Thyroid gland (tissue), 4 donors: Measurements from ENCODE around the gene EGR1. TPM values are rescaled to one million over a fixed set of nuclear protein-coding genes. Genes with fewer than 3 reads are reported as not detected.

Experiments
- DNase-seq, 2 donors: peaks; one replicate each; pipeline ENCODE4 v3.0.0-alpha.2; 2019
- H3K27ac ChIP-seq, 3 donors: fragments of 200-600 bp; sonication (generic); 1 replicate in 2 of 3; 2 replicates in 1 of 3; pipeline ENCODE4 v1.5.1; 2016 to 2019; ENCODE audit warnings: mild to moderate bottlenecking in 1 of 3, moderate library complexity in 1 of 3
- H3K27me3 ChIP-seq: fragments of 200-600 bp; sonication (generic); one replicate; pipeline ENCODE4 v1.5.1; 2019
- H3K36me3 ChIP-seq, 2 donors: fragments of 200-600 bp; sonication (generic); one replicate each; pipeline ENCODE4 v1.5.1; 2016 to 2019
- H3K4me1 ChIP-seq, 2 donors: fragments of 200-600 bp; sonication (generic); one replicate each; pipeline ENCODE4 v1.5.1; 2017 to 2019
- H3K4me3 ChIP-seq, 3 donors: fragments of 200-600 bp; sonication (generic); replicated peaks in 1 of 3; 1 replicate in 2 of 3; 2 replicates in 1 of 3; pipeline ENCODE4 v1.5.1; 2016; ENCODE audit warnings: mild to moderate bottlenecking in 1 of 3
- H3K9me3 ChIP-seq: fragments of 200-600 bp; sonication (generic); one replicate; pipeline ENCODE4 v1.5.1; 2017
- POLR2A ChIP-seq, 2 donors: fragments of 450-650 bp; IDR thresholded peaks; one replicate each; pipeline ENCODE4 v1.6.1; 2017; ENCODE audit warnings: antibody characterized with exemption in 2 of 2, mild to moderate bottlenecking in 2 of 2, moderate library complexity in 1 of 2
- WGBS, 2 donors: methylation state at CpG; one replicate each; pipeline ENCODE4 v1.1.5; 2017; 5-methylcytosine and 5-hydroxymethylcytosine counted together
- intact Hi-C: fragments of 100-400 bp; cut with DNase I; formaldehyde crosslinking; loops from one replicate; pipeline ENCODE4 v1.15.1; 2023
- total RNA-seq, 4 donors: library from RNA; depleted of rRNA; stranded (reverse); fragments of >200 nt; gene quantifications; one replicate each; pipeline ENCODE4 v1.2.3, GENCODE V29; 2016
- TF ChIP-seq, protein P1 (sequence below), 6 experiments: fragments of 200-600 bp in 3 of 6; fragments of 450-650 bp in 3 of 6; sonication (generic) in 3 of 6; IDR thresholded peaks; one replicate each; pipeline ENCODE4 v1.5.1; 2016 to 2019; ENCODE audit warnings: antibody characterized with exemption in 6 of 6, mild to moderate bottlenecking in 2 of 6, inconsistent platforms in 1 of 6, moderate library complexity in 1 of 6

EGR1 gene
- total RNA-seq, 4 donors from 2014 or later = 5.1 to 72.3 (median 15.3) TPM

DNA sequence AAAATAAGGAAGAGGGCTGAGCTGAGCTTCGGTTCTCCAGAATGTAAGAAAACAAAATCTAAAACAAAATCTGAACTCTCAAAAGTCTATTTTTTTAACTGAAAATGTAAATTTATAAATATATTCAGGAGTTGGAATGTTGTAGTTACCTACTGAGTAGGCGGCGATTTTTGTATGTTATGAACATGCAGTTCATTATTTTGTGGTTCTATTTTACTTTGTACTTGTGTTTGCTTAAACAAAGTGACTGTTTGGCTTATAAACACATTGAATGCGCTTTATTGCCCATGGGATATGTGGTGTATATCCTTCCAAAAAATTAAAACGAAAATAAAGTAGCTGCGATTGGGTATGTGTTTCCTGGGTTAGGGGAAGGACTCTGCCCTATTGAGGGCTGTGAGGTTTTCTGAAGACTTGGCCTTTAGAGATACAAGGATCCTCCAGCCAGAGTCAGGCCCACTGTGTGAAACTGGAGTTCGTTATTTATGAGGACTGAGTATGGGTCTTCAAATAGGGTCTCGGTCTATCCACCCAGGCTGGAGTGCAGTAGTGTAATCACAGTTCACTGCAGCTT is 3.8 kb downstream of the EGR1 start:
- TF ChIP-seq, protein P1, sequence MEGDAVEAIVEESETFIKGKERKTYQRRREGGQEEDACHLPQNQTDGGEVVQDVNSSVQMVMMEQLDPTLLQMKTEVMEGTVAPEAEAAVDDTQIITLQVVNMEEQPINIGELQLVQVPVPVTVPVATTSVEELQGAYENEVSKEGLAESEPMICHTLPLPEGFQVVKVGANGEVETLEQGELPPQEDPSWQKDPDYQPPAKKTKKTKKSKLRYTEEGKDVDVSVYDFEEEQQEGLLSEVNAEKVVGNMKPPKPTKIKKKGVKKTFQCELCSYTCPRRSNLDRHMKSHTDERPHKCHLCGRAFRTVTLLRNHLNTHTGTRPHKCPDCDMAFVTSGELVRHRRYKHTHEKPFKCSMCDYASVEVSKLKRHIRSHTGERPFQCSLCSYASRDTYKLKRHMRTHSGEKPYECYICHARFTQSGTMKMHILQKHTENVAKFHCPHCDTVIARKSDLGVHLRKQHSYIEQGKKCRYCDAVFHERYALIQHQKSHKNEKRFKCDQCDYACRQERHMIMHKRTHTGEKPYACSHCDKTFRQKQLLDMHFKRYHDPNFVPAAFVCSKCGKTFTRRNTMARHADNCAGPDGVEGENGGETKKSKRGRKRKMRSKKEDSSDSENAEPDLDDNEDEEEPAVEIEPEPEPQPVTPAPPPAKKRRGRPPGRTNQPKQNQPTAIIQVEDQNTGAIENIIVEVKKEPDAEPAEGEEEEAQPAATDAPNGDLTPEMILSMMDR (IDR thresholded peaks at IDR 0.05) = no peak
- TF ChIP-seq POLR2A (IDR thresholded peaks at IDR 0.05) = no peak
- Histone ChIP-seq H3K27ac (no peak overlapping the region), H3K4me3 (no peak overlapping the region), H3K27me3 (no peaks in the 10 kb centered on the region), H3K9me3 (no peaks in the 10 kb centered on the region), H3K4me1 (peaks cover 16 to 37% of the 10 kb centered on the region in 2 donors), H3K36me3 (peaks cover 0 to 15% of the 10 kb centered on the region in 2 donors)
- 87 to 88% methylated on average over 8 of the region's 8 CpGs for WGBS, 2 donors
- intact Hi-C loops = no loop called here
- DNase-seq = no peak

DNA sequence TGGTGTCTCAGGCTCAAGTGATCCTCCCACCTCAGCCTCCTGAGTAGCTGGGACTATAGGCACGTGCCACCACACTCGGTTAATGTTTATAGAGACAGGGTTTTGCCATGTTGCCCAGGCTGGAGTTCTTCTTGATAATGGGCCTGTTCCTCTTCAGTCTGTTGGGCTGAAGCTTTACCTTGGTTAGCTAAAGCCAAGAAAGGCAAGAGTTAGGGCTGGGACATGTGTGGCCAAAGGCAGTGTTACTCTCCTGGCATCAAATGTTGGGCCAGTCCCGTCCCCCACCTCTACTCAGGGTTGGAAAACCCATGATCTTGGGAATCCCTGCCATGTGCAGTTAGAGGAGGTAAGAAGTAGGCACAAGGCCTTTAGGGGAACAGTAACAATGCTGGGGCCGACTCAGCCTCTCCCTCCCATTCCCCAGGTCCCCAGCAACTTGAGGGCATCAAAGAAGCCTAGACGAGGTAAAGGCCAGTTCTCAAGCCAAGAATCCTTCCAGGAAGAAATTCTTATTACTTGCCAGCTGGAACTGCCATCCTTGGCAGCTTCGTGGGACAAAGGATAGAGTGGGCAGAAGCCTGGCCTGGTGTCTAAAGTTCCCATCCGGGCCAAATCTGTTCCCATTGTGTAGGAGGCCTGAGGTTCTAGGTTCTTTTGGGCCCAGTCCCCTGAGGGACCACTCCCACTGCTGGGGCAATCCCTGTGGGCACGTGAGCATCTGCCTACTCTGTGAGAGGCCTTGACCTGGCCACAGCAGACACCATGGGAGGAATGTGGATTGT is 4.5 kb downstream of the EGR1 start:
- H3K27ac ChIP-seq = no peak overlapping the region
- TF ChIP-seq, protein P1 (IDR thresholded peaks at IDR 0.05) = no peak
- TF ChIP-seq POLR2A (IDR thresholded peaks at IDR 0.05) = no peak
- H3K36me3 ChIP-seq = peaks cover 0 to 15% of the 10 kb centered on the region in 2 donors
- peak in 1 of 2 donors; percentile 46 for DNase-seq
- H3K27me3 ChIP-seq = no peaks in the 10 kb centered on the region
- intact Hi-C loops = no loop called here
- H3K4me1 ChIP-seq = peaks cover 16 to 37% of the 10 kb centered on the region in 2 donors
- WGBS, 2 donors = 79% methylated on average over 8 of the region's 8 CpGs
- no peaks in the 10 kb centered on the region for H3K9me3 ChIP-seq
- H3K4me3 ChIP-seq = no peak overlapping the region

DNA sequence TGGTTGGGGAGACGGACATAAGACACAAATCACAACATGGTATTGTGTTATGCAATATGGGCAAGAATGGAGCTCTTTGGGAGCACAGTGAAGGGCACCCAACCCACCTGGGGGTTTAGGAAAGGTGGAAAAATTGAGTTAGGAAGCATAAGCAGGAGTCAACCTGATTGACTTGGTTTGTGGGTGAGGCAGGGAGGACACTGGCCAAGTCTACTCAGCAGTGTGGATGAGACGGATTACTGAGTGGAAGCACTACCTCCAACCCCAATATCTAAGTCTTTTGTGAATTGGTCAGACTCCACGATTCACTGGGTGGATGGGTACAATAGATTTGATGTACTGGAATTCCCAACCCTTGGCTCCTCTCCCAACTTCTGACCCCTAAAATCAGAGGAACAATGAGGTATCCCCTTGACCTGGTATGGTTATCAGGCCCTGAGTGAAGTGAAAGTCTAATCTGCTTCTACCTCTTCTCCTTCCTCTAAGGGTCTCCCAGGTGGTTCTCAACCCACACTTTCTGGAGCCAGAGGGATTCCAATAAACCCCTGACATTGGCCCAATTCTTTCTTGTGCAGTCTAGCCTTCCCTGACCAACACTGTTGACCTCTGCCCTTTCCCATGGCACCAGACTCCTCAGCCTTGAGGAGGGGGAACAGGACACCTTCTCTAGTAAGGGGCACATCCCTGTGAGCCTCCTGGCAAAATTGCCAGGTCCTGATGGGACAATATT is 5.2 kb downstream of the EGR1 start:
- Histone ChIP-seq H3K4me1 (peaks cover 16 to 37% of the 10 kb centered on the region in 2 donors), H3K27ac (no peak overlapping the region), H3K9me3 (no peaks in the 10 kb centered on the region), H3K4me3 (no peak overlapping the region), H3K27me3 (no peaks in the 10 kb centered on the region), H3K36me3 (peaks cover 0 to 15% of the 10 kb centered on the region in 2 donors)
- TF ChIP-seq, protein P1 (IDR thresholded peaks at IDR 0.05) = no peak
- no peak for TF ChIP-seq POLR2A (IDR thresholded peaks at IDR 0.05)
- intact Hi-C loops = no loop called here
- WGBS, 2 donors = 89 to 94% methylated on average over 3 of the region's 3 CpGs
- DNase-seq = peak in 1 of 2 donors; percentile 7

DNA sequence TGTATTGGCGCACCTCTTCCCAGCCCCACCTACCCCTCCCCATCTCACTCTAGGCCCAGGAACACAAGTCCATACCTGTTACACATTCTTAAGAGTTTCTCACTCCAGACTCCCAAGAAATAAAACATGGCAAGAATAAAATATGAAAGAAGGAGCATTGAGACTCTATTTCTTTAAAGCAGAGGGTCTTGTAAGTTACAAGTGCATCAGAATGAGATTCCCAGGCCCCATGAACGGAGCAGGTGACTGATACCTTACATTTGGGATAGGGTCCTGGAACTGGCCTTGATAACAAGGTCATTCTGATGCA is 5.7 kb downstream of the EGR1 start:
- 94 to 96% methylated on average over 2 of the region's 2 CpGs for WGBS, 2 donors
- peaks cover 16 to 36% of the 10 kb centered on the region in 2 donors for H3K4me1 ChIP-seq
- TF ChIP-seq, protein P1 (IDR thresholded peaks at IDR 0.05) = no peak
- no peak for TF ChIP-seq POLR2A (IDR thresholded peaks at IDR 0.05)
- no peak overlapping the region for H3K27ac ChIP-seq
- no peak for DNase-seq
- H3K27me3 ChIP-seq = no peaks in the 10 kb centered on the region
- peaks cover 0 to 15% of the 10 kb centered on the region in 2 donors for H3K36me3 ChIP-seq
- intact Hi-C loops = no loop called here
- no peaks in the 10 kb centered on the region for H3K9me3 ChIP-seq
- no peak overlapping the region for H3K4me3 ChIP-seq
